Activated CD4-positive, alpha-beta T cell treated with anti-CD3 and anti-CD28 coated beads, Interleukin-2, amount 50 U/mL, for 48 hours (primary cell): Measurements from ENCODE around the gene TLCD2.
"Not testable (repeated sequence)": the region's sequence is repeated elsewhere in the genome, so short reads cannot be mapped to it uniquely, and the experiment has no call there.

Experiments
- DNase-seq, 2 experiments: peaks; one replicate each; pipeline ENCODE4 v3.0.0-alpha.2; 2020

TLCD2 gene

GRCh38 chr17:1684378-1685189, 25.6 kb downstream of the TLCD2 start, which contains the start of gene PRPF8:
Gene PRPF8 (minus strand): TSS chr17:1684867. CDS start chr17:1684571, 296 bp downstream.
- peak; percentile 99 for DNase-seq

GRCh38 chr17:1683459-1683858, 26.7 kb downstream of the TLCD2 start:
- no peak for DNase-seq

GRCh38 chr17:1676401-1676800, 33.8 kb downstream of the TLCD2 start:
- no peak for DNase-seq

GRCh38 chr17:1673041-1673785, 37.0 kb downstream of the TLCD2 start:
- DNase-seq: peak; percentile 18 to 36

GRCh38 chr17:1663934-1664333, 46.2 kb downstream of the TLCD2 start:
- DNase-seq: not testable (repeated sequence)

- no peak for DNase-seq
Observed at GRCh38 chr17:1661045-1661444, 49.1 kb downstream of the TLCD2 start.

GRCh38 chr17:1658100-1658499, 52.1 kb downstream of the TLCD2 start:
- no peak for DNase-seq

GRCh38 chr17:1653735-1654134, 56.4 kb downstream of the TLCD2 start:
- no peak for DNase-seq

GRCh38 chr17:1652794-1653193, 57.4 kb downstream of the TLCD2 start:
- DNase-seq: not testable (repeated sequence)
